CD14-positive monocyte (primary cell): ENCODE measurements around the gene C16orf74. TPM values are rescaled to one million over a fixed set of nuclear protein-coding genes. Genes with fewer than 3 reads are reported as not detected.

Source experiments
- DNase-seq, 3 donors: peaks; one replicate each; pipeline ENCODE4 v3.0.0-alpha.2; 2011 to 2022
- H2AFZ ChIP-seq: 2 replicates; pipeline ENCODE4 v1.6.0; 2012; ENCODE audit warnings: mild to moderate bottlenecking, low read depth, low read length, inconsistent platforms; ENCODE audit not compliant: insufficient read depth, poor library complexity, severe bottlenecking
- H3K27ac ChIP-seq, 2 donors: 1 replicate in 1 of 2; 2 replicates in 1 of 2; pipeline ENCODE4 v1.5.1; 2012 to 2013; ENCODE audit warnings: low read length in 2 of 2, control low read depth in 1 of 2, inconsistent platforms in 1 of 2, low read depth in 1 of 2, mild to moderate bottlenecking in 1 of 2
- H3K27me3 ChIP-seq, 2 donors: one replicate each; pipeline versions ENCODE4 v1.6.0 to v1.6.1; 2011 to 2013; ENCODE audit warnings: low read length in 2 of 2; ENCODE audit not compliant: control insufficient read depth in 2 of 2, insufficient read depth in 2 of 2
- H3K36me3 ChIP-seq, 2 donors: replicated peaks in 1 of 2; 1 replicate in 1 of 2; 2 replicates in 1 of 2; pipeline versions ENCODE4 v1.5.1 to v1.6.1; 2012 to 2013; ENCODE audit warnings: low read length in 2 of 2, control low read depth in 1 of 2, inconsistent platforms in 1 of 2, mild to moderate bottlenecking in 1 of 2; ENCODE audit not compliant: insufficient read depth in 2 of 2, control insufficient read depth in 1 of 2
- H3K4me1 ChIP-seq, 2 donors: 1 replicate in 1 of 2; 2 replicates in 1 of 2; pipeline versions ENCODE4 v1.5.1 to v1.6.1; 2012 to 2013; ENCODE audit warnings: low read length in 2 of 2, control low read depth in 1 of 2, inconsistent platforms in 1 of 2, mild to moderate bottlenecking in 1 of 2, moderate library complexity in 1 of 2; ENCODE audit not compliant: insufficient read depth in 2 of 2, control insufficient read depth in 1 of 2
- H3K4me2 ChIP-seq: replicated peaks from 2 replicates; pipeline ENCODE3; 2012; ENCODE audit warnings: low read length, moderate library complexity, mild to moderate bottlenecking; ENCODE audit not compliant: poor library complexity, severe bottlenecking; ENCODE audit errors: extremely low read depth
- H3K4me3 ChIP-seq, 3 experiments: fragments of 200-600 bp in 1 of 3; sonication (generic) in 1 of 3; replicated peaks in 1 of 3; 1 replicate in 2 of 3; 2 replicates in 1 of 3; pipeline ENCODE4 v1.5.1; 2011 to 2013; ENCODE audit warnings: low read length in 3 of 3, mild to moderate bottlenecking in 3 of 3, control low read depth in 2 of 3, low read depth in 2 of 3, inconsistent platforms in 1 of 3, moderate library complexity in 1 of 3
- H3K79me2 ChIP-seq: 2 replicates; pipeline ENCODE4 v1.6.0; 2012; ENCODE audit warnings: mild to moderate bottlenecking, control low read depth, inconsistent platforms, low read length, moderate library complexity; ENCODE audit not compliant: insufficient read depth
- H3K9ac ChIP-seq: 2 replicates; pipeline ENCODE4 v1.6.0; 2017; ENCODE audit warnings: low read length, mild to moderate bottlenecking; ENCODE audit not compliant: insufficient read depth, poor library complexity, severe bottlenecking
- H3K9me3 ChIP-seq, 2 donors: replicated peaks in 1 of 2; 1 replicate in 1 of 2; 2 replicates in 1 of 2; pipeline versions ENCODE4 v1.5.1 to v1.6.1; 2012 to 2013; ENCODE audit warnings: low read length in 2 of 2, control low read depth in 1 of 2; ENCODE audit not compliant: control insufficient read depth in 1 of 2, insufficient read depth in 1 of 2
- H4K20me1 ChIP-seq: 2 replicates; pipeline ENCODE4 v1.6.0; 2012; ENCODE audit warnings: mild to moderate bottlenecking, low read length, control low read depth, moderate library complexity; ENCODE audit not compliant: insufficient read depth
- H3K27ac Mint-ChIP-seq, 7 donors: one replicate each; pipeline ENCODE4 v1.8.0; 2020; ENCODE audit warnings: mild to moderate bottlenecking in 7 of 7, mixed read lengths in 7 of 7, moderate library complexity in 6 of 7, inconsistent platforms in 2 of 7
- H3K27me3 Mint-ChIP-seq, 3 donors: one replicate each; pipeline ENCODE4 v1.8.0; 2021 to 2022; ENCODE audit warnings: low read depth in 3 of 3, mild to moderate bottlenecking in 3 of 3, mixed read lengths in 3 of 3, moderate library complexity in 3 of 3, inconsistent platforms in 1 of 3
- H3K36me3 Mint-ChIP-seq, 2 donors: one replicate each; pipeline ENCODE4 v1.8.0; 2020; ENCODE audit warnings: mixed read lengths in 2 of 2, inconsistent platforms in 1 of 2, mild to moderate bottlenecking in 1 of 2
- H3K4me1 Mint-ChIP-seq: one replicate; pipeline ENCODE4 v1.8.0; 2020; ENCODE audit warnings: mild to moderate bottlenecking, mixed read lengths
- H3K4me3 Mint-ChIP-seq, 2 donors: one replicate each; pipeline ENCODE4 v1.8.0; 2020; ENCODE audit warnings: mild to moderate bottlenecking in 2 of 2, mixed read lengths in 2 of 2, moderate library complexity in 1 of 2
- H3K9me3 Mint-ChIP-seq, 7 donors: one replicate each; pipeline ENCODE4 v1.8.0; 2020 to 2022; ENCODE audit warnings: mixed read lengths in 7 of 7, mild to moderate bottlenecking in 6 of 7, moderate library complexity in 6 of 7, inconsistent platforms in 2 of 7
- WGBS: methylation state at CpG from one replicate; pipeline ENCODE4 v1.1.5; 2013; ENCODE audit warnings: missing lambda C conversion rate; ENCODE audit not compliant: insufficient coverage; 5-methylcytosine and 5-hydroxymethylcytosine counted together
- intact Hi-C, 2 donors: fragments of 100-400 bp; cut with micrococcal nuclease; formaldehyde crosslinking; loops; one replicate each; pipeline versions ENCODE4 v1.15.0 to v1.15.1; 2023
- polyA plus RNA-seq, 3 donors: library from polyadenylated mRNA; depleted of rRNA in 1 of 3; unstranded in 2 of 3; stranded (reverse) in 1 of 3; fragments of 300-500 nt in 2 of 3; fragments of >200 nt in 1 of 3; fragmentation: Illumina TruSeq in 2 of 3; gene quantifications; 1 replicate in 2 of 3; 2 replicates in 1 of 3; pipeline ENCODE4 v1.2.3, GENCODE V29; 2012 to 2021
- TF ChIP-seq, protein P1 (sequence below): fragments of 200-600 bp; IDR thresholded peaks from one replicate; pipeline ENCODE4 v1.8.0; 2022; ENCODE audit warnings: antibody characterized with exemption, mild to moderate bottlenecking

Gene C16orf74
- polyA plus RNA-seq, 3 donors: 11.3 to 26.6 (median 24.1) TPM

DNA sequence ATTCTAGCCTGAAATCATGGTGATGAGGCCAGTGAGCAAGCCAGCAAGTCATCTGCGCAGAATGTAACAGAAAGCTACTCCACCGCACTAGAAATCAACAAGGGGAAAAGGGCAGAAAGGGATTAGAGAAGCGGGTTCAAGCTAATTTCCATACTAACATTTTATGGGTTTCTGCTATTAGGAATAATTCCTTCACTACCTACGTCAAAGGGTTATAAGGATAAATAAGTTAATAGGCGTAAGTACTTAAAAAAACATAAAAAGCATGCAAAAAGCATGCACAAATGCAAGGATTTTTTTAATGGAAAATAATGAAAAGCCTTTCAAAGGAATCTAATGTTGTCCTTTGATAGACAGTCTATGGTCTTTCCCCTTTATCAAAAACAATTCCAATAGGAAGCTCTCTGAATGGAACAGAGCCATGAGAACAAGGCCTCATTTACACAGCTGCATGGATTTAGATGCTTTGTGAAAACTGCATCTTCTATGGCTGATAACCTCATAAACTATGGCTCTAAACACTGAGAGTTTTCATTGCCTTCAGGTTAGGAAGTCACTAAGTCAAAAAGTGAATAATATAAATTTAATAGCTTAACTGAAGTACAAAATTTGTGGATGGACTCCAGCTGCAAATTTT lies 42.9 kb upstream of the C16orf74 start:
- peaks cover 70 to 79% of the 10 kb centered on the region in 2 donors for H3K36me3 Mint-ChIP-seq
- H3K4me1 Mint-ChIP-seq: peaks cover 20% of the 10 kb centered on the region
- no peak overlapping the region for H3K27ac ChIP-seq
- peaks cover 95% of the 10 kb centered on the region for H3K79me2 ChIP-seq
- H3K27me3 Mint-ChIP-seq: peaks cover 0 to 7% (median 0%) of the 10 kb centered on the region in 3 donors
- peaks cover 0 to 4% (median 0%) of the 10 kb centered on the region in 7 donors for H3K9me3 Mint-ChIP-seq
- peak overlapping the region in 1 of 7 donors; percentile 21 for H3K27ac Mint-ChIP-seq
- no CpG with 5 or more reads among the region's 5 CpGs for WGBS
- peaks cover 58 to 69% of the 10 kb centered on the region in 2 donors for H3K36me3 ChIP-seq
- H3K27me3 ChIP-seq: no peaks in the 10 kb centered on the region
- no peak overlapping the region for H3K4me3 Mint-ChIP-seq
- H3K4me3 ChIP-seq: no peak overlapping the region
- H3K9me3 ChIP-seq: no peaks in the 10 kb centered on the region
- intact Hi-C loops: no loop called here
- TF ChIP-seq, protein P1, sequence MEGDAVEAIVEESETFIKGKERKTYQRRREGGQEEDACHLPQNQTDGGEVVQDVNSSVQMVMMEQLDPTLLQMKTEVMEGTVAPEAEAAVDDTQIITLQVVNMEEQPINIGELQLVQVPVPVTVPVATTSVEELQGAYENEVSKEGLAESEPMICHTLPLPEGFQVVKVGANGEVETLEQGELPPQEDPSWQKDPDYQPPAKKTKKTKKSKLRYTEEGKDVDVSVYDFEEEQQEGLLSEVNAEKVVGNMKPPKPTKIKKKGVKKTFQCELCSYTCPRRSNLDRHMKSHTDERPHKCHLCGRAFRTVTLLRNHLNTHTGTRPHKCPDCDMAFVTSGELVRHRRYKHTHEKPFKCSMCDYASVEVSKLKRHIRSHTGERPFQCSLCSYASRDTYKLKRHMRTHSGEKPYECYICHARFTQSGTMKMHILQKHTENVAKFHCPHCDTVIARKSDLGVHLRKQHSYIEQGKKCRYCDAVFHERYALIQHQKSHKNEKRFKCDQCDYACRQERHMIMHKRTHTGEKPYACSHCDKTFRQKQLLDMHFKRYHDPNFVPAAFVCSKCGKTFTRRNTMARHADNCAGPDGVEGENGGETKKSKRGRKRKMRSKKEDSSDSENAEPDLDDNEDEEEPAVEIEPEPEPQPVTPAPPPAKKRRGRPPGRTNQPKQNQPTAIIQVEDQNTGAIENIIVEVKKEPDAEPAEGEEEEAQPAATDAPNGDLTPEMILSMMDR: no peak
- DNase-seq: no peak
- peaks cover 98% of the 10 kb centered on the region for H4K20me1 ChIP-seq
- H3K9ac ChIP-seq: no peak overlapping the region
- no peak overlapping the region for H2AFZ ChIP-seq
- H3K4me1 ChIP-seq: peaks cover 7 to 13% of the 10 kb centered on the region in 2 donors
- H3K4me2 ChIP-seq: no peak overlapping the region

DNA sequence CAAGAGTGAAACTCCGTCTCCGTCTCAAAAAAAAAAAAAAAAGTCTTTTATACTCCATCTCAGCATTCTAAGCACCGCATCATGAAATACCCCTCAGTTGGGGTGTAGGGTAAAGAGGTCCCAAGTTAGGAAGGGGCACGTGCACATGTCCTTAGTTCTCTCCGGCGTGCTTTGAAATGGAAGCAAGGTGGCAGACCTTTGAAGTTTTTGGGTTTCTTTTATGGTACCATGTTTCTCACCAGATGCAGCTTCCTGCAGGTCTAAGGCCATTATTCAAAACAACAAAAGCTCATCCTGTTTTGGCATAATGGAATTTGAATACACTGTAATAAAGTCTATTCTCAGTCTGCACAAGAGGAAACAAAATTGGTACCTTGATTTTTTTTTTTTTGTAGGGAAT lies 38.9 kb upstream of the C16orf74 start:
- Histone ChIP-seq H3K27me3 (no peaks in the 10 kb centered on the region), H3K36me3 (peaks cover 72 to 80% of the 10 kb centered on the region in 2 donors), H3K9me3 (no peaks in the 10 kb centered on the region), H3K4me3 (no peak overlapping the region), H4K20me1 (peaks cover 94% of the 10 kb centered on the region), H2AFZ (no peak overlapping the region), H3K27ac (no peak overlapping the region), H3K4me1 (no peaks in the 10 kb centered on the region), H3K79me2 (peaks cover 76% of the 10 kb centered on the region), H3K9ac (no peak overlapping the region), H3K4me2 (no peak overlapping the region)
- peaks cover 0 to 4% (median 0%) of the 10 kb centered on the region in 7 donors for H3K9me3 Mint-ChIP-seq
- no peak overlapping the region for H3K27ac Mint-ChIP-seq
- H3K4me3 Mint-ChIP-seq: no peak overlapping the region
- H3K27me3 Mint-ChIP-seq: peaks cover 0 to 7% (median 0%) of the 10 kb centered on the region in 3 donors
- TF ChIP-seq, protein P1: no peak
- peaks cover 4% of the 10 kb centered on the region for H3K4me1 Mint-ChIP-seq
- peaks cover 79 to 90% of the 10 kb centered on the region in 2 donors for H3K36me3 Mint-ChIP-seq
- WGBS: no CpG with 5 or more reads among the region's 6 CpGs
- intact Hi-C loops: no loop called here
- DNase-seq: no peak
